GM12878 (cell line): ENCODE measurements around the gene CDC42BPA. TPM values are rescaled to one million over a fixed set of nuclear protein-coding genes. Genes with fewer than 3 reads are reported as not detected.

Source experiments
- ATF7 ChIP-seq: fragments of 450-650 bp; IDR thresholded peaks from 2 replicates; pipeline ENCODE4 v1.6.1; 2016; ENCODE audit warnings: low read depth, mild to moderate bottlenecking
- BRCA1 ChIP-seq: IDR thresholded peaks from 2 replicates; pipeline ENCODE4 v1.6.1; 2011; ENCODE audit warnings: low read depth, low read length, improper control_type of control experiment
- CBX5 ChIP-seq: sonication (generic); IDR thresholded peaks from 2 replicates; pipeline ENCODE4 v1.6.1; 2016; ENCODE audit warnings: low read depth, moderate library complexity, mild to moderate bottlenecking, inconsistent platforms
- ETV6 ChIP-seq, 2 experiments: fragments of 450-650 bp in 1 of 2; IDR thresholded peaks in 1 of 2; conservative IDR thresholded peaks in 1 of 2; 2 replicates each; pipeline ENCODE4 v1.6.1; 2014; ENCODE audit warnings: antibody characterized with exemption in 1 of 2, borderline replicate concordance in 1 of 2, low read depth in 1 of 2, mild to moderate bottlenecking in 1 of 2, moderate library complexity in 1 of 2
- NKRF ChIP-seq: fragments of 450-650 bp; conservative IDR thresholded peaks from 2 replicates; pipeline ENCODE4 v1.6.1; 2017; ENCODE audit warnings: mild to moderate bottlenecking, moderate library complexity
- NRF1 ChIP-seq: conservative IDR thresholded peaks from 2 replicates; pipeline ENCODE4 v1.6.1; 2011; ENCODE audit warnings: mild to moderate bottlenecking, low read depth, low read length, improper control_type of control experiment
- PAX5 ChIP-seq: IDR thresholded peaks from 2 replicates; pipeline ENCODE4 v1.6.1; 2011; ENCODE audit warnings: low read depth, low read length, borderline replicate concordance
- POLR2AphosphoS2 ChIP-seq: IDR thresholded peaks from 2 replicates; pipeline ENCODE4 v1.6.1; 2011; ENCODE audit warnings: low read depth, mild to moderate bottlenecking, low read length, improper control_type of control experiment, moderate library complexity
- PRDM15 ChIP-seq: fragments of 450-650 bp; formaldehyde crosslinking; IDR thresholded peaks from 2 replicates; pipeline ENCODE4 v1.4.0; 2020; ENCODE audit warnings: mild to moderate bottlenecking, moderate library complexity
- RELA ChIP-seq: fragments of 450-650 bp; IDR thresholded peaks from 2 replicates; pipeline ENCODE4 v1.8.0; 2014; ENCODE audit warnings: borderline replicate concordance; ENCODE audit not compliant: partially characterized antibody
- SKIL ChIP-seq: fragments of 450-650 bp; IDR thresholded peaks from 2 replicates; pipeline ENCODE4 v1.6.1; 2017; ENCODE audit warnings: mild to moderate bottlenecking, low read depth, inconsistent platforms; ENCODE audit not compliant: poor library complexity, severe bottlenecking
- polyA plus RNA-seq, 11 experiments: library from polyadenylated mRNA; depleted of rRNA in 4 of 11; unstranded in 6 of 11; stranded (reverse) in 5 of 11; fragments of >200 nt; fragmentation: Nextera tagmentation in 4 of 11; fragmentation: Illumina TruSeq in 1 of 11; extraction: Ambion mirVana in 4 of 11; extraction: Trizol in 1 of 11; gene quantifications; 1 replicate in 1 of 11; 2 replicates in 10 of 11; pipeline versions ENCODE4 v1.2.1 to v1.2.3, GENCODE V29; 2011 to 2016; ENCODE audit warnings: inconsistent platforms in 2 of 11, missing spikeins in 2 of 11, low read depth in 1 of 11
- total RNA-seq, 4 experiments: library from RNA; depleted of rRNA in 3 of 4; stranded (reverse); fragments of >200 nt in 3 of 4; fragmentation: Illumina TruSeq in 1 of 4; extraction: Trizol in 1 of 4; gene quantifications; 2 replicates each; pipeline versions ENCODE4 v1.2.1 to v1.2.3, GENCODE V29; 2013 to 2021

Gene CDC42BPA
- total and polyA plus RNA-seq, 10 of the 15 experiments (the other 5 are each of a cell fraction or from before 2014, with no cell fraction given): 0.02 to 0.52 (median 0.10) TPM

- TF ChIP-seq ETV6 (conservative IDR thresholded peaks at IDR 0.05 in 1 of 2, IDR thresholded peaks at IDR 0.05 in 1 of 2; ENCODE audit: borderline replicate concordance in 1 of 2, low read depth in 1 of 2): no peak
- TF ChIP-seq ATF7: no peak
- TF ChIP-seq BRCA1: no peak
- no peak for TF ChIP-seq PAX5
- no peak for TF ChIP-seq PRDM15
- no peak for TF ChIP-seq CBX5
- TF ChIP-seq NKRF: no peak
- no peak for TF ChIP-seq POLR2AphosphoS2
- no peak for TF ChIP-seq RELA
- no peak for TF ChIP-seq NRF1
- TF ChIP-seq SKIL: no peak
- TF ChIP-seq, all 136 proteins: peak for 0
Measured at GRCh38 chr1:226983992-226984364, 334.3 kb downstream of the CDC42BPA start (continued).
